ENCODE results near the gene FCER2.
A peak's percentile ranks its signal among the peaks of the same experiment; 100 is the strongest.

The FCER2 gene

DNA sequence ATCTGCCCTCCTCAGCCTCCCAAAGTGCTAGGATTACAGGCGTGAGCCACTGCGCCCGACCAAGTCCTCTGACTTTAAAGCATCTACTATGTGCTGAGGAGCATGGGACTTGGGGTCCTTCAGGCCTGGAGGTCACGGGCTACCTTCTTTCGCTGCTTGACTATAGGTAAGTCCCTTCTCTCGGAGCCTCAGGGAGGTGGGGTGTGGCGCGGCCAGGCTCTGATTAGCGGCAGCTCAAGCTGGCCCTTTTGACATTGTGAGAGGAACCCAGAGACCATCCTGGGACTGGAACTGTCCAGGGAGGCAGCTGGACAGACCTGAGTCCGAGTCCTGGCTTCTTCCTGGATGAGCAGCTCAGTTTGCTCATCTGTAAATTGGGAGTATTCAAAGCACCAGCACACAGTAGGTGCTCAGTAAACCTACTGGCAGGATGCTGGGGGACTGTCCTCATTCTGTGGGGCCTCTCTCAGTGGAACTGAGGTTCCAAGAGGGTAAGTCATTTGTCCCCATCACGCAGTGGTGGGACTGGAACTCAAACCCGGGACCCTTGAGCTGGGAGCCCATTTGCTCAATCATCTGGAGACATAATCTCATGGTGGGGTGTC, 780 bp downstream of the FCER2 start:
- no peak for DNase-seq (ENCODE audit: low read depth, low spot score)

DNA sequence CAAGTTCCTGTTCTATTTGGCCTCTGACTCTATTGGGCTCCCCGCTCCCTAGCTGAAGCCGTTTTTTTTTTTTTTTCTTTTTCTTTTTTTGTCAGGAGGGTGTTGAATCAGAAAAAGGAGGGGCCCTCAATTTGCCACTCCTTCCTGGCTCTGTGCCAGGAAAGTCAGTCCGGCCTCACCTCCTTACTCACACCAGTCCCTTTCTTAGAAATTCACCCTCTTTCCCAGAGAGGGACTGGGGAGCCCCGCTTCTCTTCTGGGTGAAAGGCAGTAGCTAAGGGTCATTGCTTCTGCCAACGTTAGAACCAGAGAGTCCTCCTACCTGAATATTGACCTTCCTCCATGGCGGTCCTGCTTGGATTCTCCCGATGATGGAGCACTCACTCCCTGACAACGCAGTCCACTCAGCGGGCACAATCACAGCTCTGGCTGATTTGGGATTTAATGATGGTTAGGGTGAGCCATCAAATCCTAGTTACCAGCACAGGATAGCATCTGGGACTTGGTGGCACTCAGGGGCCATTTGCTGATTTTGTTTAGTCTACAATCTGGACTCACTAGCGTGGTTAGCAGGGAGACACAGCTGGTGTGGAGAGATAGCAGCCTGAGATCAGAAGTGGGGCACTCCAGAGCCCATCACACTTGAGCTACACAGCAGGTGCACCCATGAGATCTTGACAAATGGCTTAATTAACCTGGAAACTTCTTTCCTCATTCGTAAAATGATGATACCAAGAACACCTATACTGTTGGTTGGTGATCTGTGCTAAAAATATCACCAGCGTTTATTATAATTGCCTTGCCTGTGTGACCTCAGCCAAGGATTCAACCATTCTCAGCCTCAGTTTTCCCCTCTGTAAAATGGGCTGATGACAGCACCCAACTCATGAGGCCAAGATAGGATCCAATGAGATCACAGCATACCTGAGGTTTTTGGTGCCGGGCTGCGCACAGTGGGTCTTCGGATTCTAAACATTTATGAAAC, 2.2 kb downstream of the FCER2 start:
- DNase-seq (ENCODE audit: low read depth, low spot score) = no peak

DNA sequence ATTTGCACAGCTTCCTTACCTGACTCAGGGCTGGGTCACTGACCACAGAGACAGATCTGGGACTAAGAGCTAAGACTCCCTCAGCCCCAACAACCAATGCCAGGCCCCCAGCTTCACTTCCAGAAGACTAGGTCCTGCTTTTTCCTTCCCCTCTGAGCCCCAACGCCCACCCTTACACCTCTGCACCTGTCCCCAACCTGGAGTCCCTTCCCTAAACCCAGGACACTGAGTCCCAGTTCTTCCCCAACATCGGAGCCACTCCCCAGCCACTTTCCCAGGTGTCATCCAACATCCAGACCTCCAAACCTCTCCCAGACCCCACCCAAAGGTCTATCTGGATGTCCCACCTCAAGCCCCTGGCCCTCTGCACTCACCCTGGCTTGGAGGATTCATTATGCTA, 2.9 kb downstream of the FCER2 start:
- no peak for DNase-seq (ENCODE audit: low read depth, low spot score)

DNA sequence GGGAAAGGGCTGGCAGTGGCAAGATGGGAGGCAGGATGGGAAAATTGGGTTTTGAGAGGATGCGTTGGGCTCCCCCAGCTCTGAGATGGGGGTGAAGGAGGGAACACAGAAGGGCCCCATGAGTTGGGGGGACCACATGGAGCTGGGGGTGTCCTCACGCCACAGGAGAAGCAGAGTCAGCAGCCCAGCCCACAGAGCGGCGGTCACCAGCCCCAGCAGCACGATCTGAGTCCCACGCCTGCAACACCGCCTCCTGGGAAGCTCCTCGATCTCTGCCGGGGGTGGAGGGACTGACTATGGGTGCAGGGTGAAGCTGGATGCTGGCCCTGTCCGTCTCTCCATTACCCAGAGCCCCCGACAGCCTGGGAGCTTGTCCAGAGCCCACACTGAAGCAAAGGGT, 3.3 kb downstream of the FCER2 start:
- DNase-seq (ENCODE audit: low read depth, low spot score) = no peak

DNA sequence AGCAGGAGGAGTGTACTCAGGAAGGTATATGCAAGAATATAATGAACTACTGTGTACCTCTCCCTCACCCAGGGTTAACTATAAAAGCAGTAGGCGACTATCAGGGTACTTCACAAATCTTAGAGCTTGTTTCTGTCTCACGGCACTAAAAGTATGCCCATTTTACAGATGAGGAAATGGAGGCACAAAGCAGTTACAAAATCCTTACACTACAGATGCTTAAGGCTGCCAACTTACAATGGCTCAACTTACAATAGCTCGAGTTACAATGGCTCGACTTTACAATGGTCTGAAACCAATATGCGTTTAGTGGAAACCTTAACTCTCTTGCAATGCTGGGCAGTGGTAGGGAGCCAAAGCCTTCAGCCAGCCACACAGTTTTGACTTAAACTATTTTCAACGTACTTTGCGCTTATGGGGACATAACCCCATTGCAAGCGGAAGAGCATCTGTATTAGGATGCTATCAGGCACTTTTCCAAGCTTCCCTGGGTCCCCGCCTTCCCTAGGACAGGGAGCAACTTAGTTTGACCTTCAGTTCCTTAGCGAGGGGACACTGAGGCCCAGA, 4.1 kb downstream of the FCER2 start:
- DNase-seq (ENCODE audit: low read depth, low spot score) = no peak

DNA sequence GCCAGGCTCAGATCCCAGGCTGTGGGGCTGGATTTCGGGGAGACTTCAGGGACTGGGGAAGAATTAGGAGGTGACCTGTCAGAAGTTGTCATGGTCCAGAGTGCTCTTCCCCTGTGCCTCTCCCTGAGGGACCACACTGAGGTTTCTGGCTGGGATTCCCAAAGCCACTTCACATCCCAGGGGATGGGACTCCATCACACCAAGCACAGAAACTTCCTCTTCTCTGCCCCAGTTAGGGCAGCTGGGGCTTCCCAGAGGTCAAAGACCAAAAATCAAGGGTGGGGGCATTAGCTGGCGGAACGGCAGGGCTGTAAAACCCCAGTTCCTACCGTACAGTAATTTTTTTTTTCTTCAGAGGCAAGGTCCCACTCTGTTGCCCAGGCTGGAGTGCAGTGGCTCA, 7.4 kb downstream of the FCER2 start:
- DNase-seq (ENCODE audit: low read depth, low spot score) = no peak

DNA sequence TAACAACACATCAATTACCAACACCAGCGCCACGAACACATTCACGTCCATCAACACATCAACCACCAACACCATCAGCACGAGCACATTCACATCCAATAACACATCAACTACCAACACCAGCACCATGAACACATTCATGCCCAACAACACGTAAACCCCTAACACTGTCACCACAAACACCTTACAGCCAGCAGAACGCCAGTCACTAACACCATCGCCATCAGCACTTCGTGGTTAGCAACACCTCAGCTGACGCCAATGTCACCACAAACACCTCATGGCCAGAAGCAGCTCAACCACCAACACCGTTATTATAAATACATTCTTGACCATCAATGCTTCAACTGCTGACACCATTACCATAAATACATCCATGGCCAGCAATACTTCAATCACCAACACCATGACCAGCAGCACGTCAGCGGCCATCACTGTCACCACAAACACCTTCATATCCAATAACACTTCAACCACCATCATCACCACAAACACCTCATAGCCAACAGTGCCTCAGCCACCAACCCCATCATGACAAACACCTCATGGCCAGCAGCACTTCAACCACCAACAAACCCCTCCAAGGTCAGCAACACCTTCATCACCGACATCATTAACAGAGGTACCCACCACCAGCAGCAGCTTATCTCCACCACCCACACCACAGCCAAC, 9.4 kb downstream of the FCER2 start:
- DNase-seq (ENCODE audit: low read depth, low spot score) = no peak

DNA sequence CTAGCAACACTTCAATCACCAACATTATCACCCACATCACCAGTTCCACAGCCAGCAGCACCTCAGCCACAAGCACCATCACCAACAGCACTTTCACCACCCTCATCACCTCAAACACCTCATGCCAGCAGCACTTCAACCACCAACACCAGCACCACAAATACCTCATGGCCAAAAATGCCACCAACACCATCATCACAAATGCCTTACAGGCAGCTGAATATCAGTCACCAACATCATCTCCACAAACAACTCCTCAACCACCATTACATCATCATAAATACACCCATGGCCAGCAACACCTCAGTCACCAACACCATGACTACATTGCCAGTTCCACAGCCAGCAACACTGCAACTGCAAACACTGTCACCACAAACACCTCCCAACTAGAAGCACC, 10.4 kb downstream of the FCER2 start:
- no peak for DNase-seq (ENCODE audit: low read depth, low spot score)

DNA sequence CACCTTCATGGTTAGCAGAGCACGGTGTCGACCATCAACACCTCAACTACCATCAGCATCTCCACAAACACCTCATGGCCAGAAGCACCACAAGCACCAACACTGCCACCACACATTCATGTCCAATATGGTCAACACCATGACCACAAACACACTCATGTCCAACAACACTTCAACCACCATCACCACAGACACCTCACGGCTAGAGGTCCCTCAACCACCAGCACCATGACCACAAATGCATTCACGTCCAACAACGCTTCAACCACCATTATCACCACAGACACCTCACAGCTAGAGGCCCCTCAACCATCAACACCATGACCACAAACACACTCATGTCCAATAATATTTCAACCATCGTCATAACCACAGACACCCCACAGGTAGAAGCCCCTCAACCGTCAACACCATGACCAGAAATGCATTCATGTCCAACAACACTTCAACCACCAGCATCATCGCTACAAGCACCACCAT, 11.1 kb downstream of the FCER2 start:
- DNase-seq (ENCODE audit: low read depth, low spot score) = no peak

DNA sequence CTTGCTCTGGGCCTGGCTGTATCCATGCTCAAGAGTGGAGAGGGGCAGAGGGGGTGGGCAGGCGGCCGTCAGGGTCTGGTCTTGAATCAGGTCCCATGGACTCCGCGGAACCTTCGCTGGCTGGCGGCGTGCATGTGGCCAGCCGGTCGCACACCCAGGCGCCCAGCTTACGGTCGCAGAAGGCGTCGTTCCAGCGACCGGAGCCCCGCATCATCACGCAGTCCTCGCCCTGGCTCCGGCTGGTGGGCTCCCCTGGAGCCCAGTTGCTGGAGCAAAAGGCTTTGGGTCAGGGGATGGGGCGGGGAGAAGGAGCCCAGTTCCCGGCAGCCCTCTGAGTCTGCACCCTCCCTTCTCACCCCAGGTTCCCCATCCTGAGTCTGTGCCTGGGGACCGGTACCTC, 12.8 kb downstream of the FCER2 start:
- no peak for DNase-seq (ENCODE audit: low read depth, low spot score)

DNA sequence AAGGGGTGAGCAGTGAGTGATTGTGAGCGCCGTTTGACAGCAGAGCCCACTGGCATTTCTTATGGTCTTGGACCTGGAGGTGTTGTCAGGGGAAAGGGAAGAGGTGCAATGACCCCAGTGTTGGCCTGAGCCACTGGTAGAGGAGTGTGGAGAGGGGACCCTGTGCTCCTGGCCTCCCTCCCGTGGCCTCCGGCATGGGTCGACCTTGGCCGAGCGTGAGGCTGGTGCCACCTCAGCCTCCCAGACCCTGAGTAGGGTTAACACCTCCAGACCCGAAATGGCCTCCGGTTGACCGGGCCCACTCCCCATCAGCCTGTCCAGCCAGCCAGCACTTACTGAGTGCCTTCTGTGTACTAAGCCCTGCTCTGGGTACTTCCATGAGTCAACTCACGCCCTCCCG, 14.8 kb downstream of the FCER2 start:
- DNase-seq (ENCODE audit: low read depth, low spot score) = no peak

DNA sequence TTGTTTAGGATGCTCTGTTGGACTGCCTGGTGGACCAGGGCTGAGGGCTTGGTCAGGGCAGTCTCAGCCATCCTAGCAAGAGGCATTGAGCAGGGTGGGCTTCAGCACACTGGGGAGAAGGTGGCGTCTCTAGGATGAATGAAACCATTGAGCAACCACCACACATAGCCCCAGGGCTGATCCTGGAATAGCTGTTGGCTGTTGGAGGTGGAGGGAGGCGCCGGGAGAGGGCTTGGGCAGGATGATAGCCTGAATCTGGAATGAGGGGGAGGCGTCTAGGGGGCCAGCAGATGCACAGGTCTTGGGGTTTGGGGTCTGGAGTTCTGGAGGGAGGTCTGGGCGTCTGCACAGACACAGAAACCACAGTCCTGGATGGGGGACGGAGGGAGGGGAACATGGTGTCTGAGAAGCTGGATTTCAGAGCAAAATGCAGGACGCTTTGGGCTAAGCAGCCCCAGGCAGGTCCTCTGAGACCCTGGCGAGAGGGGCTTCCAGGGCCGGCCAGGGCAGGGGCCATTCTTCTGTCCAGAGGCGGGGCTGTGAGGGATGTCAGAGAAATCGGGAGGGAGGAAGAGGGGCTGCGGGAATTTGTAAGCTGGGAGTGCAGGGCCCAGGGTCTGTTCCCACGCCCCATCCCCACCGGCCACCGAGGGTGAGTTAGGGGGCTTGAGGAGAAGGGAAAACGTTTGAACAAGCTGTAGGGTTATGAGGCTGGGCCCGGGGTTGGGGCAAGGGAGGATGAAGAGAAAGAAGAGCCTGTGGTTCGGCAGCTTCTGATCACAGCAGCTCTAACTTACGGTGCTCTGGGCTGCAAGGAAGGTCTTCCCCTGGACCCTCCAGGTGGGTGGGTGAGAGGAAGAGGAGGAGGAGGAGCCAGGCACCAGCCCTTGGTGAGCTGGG, 16.1 kb downstream of the FCER2 start:
- DNase-seq (ENCODE audit: low read depth, low spot score) = peak; percentile 44

DNA sequence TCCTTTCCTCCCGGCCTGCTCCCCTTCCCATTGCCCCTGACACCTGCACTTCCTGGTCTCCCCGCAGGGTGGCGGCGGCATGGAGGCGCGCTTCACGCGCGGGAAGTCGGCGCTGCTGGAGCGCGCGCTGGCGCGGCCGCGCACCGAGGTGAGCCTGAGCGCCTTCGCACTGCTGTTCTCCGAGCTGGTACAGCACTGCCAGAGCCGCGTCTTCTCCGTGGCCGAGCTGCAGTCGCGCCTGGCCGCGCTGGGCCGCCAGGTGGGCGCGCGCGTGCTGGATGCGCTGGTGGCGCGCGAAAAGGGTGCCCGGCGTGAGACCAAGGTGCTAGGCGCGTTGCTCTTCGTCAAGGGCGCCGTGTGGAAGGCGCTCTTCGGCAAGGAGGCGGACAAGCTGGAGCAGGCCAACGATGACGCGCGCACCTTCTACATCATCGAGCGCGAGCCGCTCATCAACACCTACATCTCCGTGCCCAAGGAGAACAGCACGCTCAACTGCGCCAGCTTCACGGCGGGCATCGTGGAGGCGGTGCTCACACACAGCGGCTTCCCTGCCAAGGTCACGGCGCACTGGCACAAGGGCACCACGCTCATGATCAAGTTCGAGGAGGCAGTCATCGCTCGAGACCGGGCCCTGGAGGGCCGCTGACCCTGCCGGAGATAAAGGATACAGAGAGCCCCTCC, 19.6 kb downstream of the FCER2 start:
- no peak for DNase-seq (ENCODE audit: low read depth, low spot score)

DNA sequence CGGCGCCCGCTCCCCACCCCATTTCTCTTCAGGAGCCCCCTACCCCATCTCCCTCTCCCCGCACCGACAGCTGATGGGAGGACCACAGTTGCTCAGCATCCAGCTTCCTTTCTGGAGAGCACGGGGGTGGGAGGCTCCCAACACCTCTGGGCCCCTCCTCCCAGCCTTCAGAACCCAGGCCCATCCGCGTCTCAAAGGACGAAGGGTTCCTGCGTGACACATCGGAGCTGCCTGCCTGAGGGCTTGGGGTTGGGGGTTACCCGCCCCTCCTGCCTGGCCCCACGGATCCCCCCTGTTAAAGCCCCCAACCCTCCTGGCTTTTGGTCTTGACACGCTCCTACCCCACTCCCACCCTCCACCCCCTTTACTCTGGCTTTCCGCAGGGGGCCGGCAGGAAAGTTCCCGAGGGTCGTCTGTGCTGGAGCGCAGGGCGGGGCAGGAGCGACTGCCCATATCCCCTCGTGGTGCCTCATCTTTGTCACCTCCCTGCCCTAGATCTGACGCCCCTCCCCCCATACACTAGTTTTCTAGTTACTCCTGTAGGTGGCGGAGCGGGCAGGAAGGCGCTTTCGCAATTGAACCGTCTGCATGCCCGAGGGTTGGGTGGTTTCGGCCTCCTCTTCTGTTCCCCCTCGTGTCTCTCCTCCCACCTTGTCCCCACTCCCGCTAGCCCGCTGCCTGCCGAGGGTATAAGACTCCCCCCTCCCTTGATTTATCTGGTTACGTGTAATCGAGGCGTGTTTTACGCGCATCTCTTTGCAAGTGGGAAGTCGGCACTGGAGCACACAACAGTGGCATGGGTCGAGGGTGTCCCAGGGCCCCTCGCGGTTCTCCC, 20.4 kb downstream of the FCER2 start:
- peak; percentile 71 for DNase-seq (ENCODE audit: low read depth, low spot score)

DNA sequence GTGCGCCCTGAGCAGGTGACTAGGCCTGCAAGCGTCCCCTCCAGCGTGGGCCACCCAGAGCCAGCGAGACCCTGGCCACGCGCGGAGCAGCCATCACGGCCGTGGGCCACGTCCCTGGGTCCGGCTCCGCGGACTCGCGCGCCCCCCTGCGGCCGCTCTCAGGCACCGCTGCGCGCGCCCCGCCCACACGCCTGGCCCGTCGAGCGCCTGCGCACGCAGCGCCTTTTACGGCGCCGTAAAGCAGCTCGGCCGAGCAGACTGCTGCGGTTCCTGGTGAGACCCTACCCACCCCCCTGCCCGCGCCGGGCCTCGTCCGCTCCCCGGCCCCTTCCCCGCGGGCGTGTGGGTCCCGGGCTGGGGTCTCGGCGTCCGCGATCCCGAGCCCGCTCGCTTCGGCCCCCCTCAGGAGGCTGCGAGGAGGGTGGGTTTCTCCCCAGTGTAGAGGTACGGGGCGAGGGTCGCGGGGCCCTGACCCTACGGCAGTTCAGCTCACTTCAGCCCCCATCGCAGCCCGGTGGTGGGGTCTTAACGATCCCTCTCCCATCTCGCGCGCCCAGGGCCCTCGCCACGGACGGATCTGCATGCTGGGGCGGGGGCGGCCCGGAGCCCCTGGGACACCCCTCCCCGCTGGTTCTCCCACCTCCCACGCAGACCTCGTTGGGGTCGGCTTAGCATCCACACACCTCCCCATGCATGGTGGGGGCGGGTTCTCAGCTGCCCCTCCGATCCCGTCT, 21.2 kb downstream of the FCER2 start, which contains the start of gene TRAPPC5:
TRAPPC5 (plus strand) TSS at position 228 of the 734 bp plus-strand sequence. CDS start 1,421 bp downstream, outside the sequence.
- DNase-seq (ENCODE audit: low read depth, low spot score) = peak; percentile 85

DNA sequence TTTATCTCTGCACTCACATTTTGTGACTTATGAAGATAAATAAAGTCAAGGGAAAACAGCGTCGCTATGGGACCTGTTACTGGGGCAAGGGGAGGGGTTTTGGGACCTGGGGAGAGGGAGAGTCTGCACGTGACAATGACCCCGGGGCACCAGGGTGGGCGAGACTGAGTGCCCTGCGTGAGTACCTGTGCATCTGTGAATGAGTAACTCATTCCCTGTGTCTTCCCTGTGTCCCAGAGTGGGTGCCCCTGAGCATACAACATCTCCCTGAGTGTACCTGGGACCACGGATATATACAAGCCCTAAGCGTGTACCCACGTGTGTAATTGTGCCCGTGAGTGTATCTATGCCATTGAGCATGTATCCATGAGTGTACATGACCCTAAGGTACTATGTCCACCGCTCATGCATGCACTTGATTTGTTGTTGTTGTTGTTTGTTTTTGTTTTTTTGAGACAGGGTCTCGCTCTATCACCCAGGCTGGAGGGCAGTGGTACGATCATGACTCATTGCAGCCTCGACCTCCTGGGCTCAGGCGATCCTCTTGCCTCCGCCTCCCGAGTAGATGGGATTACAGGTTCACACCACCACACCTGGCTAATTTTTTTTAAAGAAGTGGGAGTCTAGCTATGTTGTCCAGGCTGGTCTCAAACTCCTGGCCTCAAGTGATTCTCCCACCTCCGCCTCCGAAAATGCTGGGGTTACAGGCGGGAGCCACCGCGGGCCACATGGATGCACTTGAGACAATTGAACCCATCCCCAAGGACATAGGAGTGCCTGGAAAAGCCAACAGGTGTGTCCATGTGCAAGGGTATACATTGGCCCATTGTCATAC, 21.9 kb downstream of the FCER2 start:
- no peak for DNase-seq (ENCODE audit: low read depth, low spot score)

DNA sequence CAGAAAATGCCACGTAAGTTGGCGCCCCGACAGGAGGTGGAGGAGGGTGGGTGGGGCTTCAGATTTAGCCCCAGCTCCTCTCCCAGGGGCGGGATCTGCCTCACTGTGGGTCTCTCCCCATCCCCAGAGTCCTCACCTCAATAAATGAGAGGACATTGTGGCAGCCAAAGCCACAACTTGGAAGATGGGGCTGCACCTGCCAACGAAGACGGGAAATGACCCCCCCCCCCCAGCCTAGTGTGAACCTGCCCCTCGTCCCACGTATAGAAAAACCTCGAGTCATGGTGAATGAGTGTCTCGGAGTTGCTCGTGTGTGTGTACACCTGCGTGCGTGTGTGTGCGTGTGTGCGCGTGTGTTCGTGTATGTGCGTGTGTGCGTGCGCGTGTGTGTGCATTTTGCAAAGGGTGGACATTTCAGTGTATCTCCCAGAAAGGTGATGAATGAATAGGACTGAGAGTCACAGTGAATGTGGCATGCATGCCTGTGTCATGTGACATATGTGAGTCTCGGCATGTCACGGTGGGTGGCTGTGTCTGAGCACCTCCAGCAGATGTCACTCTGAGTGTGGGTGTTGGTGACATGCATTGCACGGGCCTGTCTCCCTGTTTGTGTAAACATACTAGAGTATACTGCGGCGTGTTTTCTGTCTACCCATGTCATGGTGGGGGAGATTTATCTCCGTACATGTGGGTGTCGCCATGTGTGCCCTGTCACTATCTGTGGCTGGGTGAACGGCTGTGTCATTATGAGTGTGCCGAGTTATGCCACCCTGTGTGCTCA, 22.8 kb downstream of the FCER2 start:
- no peak for DNase-seq (ENCODE audit: low read depth, low spot score)
